Activated CD4-positive, alpha-beta T cell treated with anti-CD3 and anti-CD28 coated beads, Interleukin-2, Interleukin-6, amounts not matched to agents 100 ng/mL and 50 ng/mL, durations not matched to agents 16 hours and 8 hours (primary cell): ENCODE results near the gene C9orf57.
"Not testable (repeated sequence)": the region's sequence is repeated elsewhere in the genome, so short reads cannot be mapped to it uniquely, and the experiment has no call there.

ENCODE experiments used
- DNase-seq: peaks from one replicate; pipeline ENCODE4 v3.0.0-alpha.2; 2020

The C9orf57 gene

GRCh38 chr9:72060513-72060912 is at the start of gene C9orf57:
Gene C9orf57, minus strand, starts transcription at chr9:72060613. Its CDS starts 1,282 bp downstream, at chr9:72059331.
- no peak for DNase-seq

DNA sequence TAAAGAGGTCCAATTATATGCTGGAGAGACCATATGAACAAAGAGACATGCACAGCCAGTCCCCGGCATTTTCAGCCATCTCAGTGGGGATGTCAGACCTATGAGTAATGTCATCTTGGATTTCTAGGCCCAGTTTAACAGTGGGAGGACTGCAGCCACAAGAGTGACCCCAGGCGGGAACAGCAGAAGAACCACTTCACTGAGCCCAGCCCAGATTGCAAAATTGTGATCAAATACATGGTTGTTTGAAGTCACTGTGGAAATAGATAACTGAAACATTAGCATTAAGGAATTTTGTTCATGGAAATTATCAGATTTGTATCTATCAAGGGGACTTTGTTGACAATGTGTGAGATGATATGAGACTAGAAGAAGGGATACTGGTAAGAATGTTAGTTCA is 42.1 kb upstream of the C9orf57 start:
- no peak for DNase-seq

- not testable (repeated sequence) for DNase-seq
These were observed 35.1 kb upstream of the C9orf57 start for GRCh38 chr9:72095520-72095919.

- no peak for DNase-seq
These were observed 32.4 kb upstream of the C9orf57 start for GRCh38 chr9:72092820-72093219.

- DNase-seq = no peak
These were observed 29.2 kb upstream of the C9orf57 start for GRCh38 chr9:72089451-72090130.

GRCh38 chr9:72082536-72082935 is 22.1 kb upstream of the C9orf57 start:
- DNase-seq = no peak

GRCh38 chr9:72074666-72075065 is 14.3 kb upstream of the C9orf57 start:
- not testable (repeated sequence) for DNase-seq

GRCh38 chr9:72065076-72065475 is 4.7 kb upstream of the C9orf57 start:
- DNase-seq = no peak

GRCh38 chr9:72052122-72052521 is 8.3 kb downstream of the C9orf57 start:
- no peak for DNase-seq

- no peak for DNase-seq
These were observed 11.6 kb downstream of the C9orf57 start for GRCh38 chr9:72048850-72049249.

DNA sequence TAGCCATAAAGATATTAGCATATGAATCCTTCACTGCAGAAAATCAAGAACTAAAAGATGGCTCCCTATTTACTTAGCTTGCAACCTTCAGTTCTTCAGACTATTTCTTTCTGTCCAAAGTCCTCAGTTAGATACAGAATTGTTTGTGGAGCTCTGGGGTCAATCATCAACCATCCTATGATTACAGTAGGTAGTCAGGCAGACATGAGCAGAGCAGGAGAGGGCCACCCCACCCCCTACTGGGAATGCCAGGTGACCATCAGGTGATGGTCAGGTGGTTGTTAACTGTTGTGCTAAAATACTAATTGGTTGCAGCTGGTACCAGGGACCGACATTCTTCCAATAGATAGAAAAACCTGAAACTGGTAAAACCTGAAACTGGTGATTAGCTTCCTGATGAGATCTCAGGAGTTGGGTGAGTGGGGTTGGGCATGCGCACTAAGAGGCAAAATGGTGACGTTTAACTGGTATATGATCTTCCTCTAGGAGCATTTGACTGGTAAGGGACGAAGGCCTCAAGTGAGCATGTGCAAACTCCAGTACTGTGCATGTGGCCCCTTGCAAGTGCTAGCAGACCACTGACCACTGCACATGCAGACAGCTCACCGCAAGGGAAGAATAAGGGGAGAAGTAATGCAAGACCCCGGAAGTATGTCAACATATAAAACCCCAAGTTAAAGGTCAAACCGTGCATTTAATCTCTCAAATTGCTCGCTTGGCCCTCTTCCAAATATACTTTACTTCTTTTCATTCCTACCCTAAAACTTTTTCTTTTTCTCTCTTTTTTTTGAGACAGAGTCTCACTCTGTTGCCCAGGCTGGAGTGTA is 13.6 kb downstream of the C9orf57 start:
- no peak for DNase-seq

- DNase-seq = no peak
These were observed 16.3 kb downstream of the C9orf57 start for GRCh38 chr9:72044095-72044494.

- no peak for DNase-seq
These were observed 16.8 kb downstream of the C9orf57 start for GRCh38 chr9:72043576-72043975.

DNA sequence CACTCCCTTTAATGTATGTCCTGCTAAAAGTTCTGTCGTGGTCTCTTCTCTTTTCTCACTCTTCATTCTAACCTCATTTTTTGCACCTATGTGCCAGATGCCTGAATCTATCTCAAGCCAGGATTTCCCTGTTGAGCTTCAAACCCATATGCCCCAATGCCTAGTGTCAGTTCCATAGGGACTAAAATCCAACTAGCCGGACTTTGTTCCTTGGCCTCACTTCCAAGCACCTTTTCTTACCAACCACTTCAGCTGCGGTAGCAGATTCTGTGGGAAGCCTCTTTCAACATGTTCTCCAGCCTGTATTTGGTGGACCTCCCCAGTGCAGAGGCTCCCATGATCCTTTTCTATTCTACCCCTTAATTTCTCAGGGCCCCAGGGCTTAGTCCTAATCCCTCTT is 17.5 kb downstream of the C9orf57 start:
- no peak for DNase-seq

- no peak for DNase-seq
These were observed 18.6 kb downstream of the C9orf57 start for GRCh38 chr9:72041775-72042194.

- DNase-seq = no peak
These were observed 19.0 kb downstream of the C9orf57 start for GRCh38 chr9:72041369-72041768.

GRCh38 chr9:72039532-72039931 is 20.9 kb downstream of the C9orf57 start:
- DNase-seq = no peak

GRCh38 chr9:72038890-72039410 is 21.5 kb downstream of the C9orf57 start:
- DNase-seq = peak; percentile 81

DNA sequence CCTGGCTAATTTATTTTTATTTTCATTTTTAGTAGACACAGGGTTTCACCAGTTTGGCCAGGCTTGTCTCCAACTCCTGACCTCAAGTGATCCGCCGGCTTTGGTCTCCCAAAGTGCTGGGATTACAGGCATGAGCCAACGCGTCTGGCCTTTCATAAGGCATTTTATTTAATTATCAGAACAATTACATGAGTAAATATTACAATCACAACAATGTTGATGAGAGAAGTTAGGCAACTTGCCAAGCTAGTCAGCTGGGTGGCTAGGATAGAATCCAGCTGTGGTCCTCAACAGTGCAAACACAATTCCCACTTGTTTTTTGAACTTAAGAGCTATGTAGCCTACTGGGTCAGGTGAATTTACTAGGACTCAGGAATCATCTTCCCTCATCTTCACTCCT is 22.0 kb downstream of the C9orf57 start:
- DNase-seq = no peak

- no peak for DNase-seq
These were observed 22.8 kb downstream of the C9orf57 start for GRCh38 chr9:72037571-72037970.

GRCh38 chr9:72030767-72031166 is 29.6 kb downstream of the C9orf57 start:
- no peak for DNase-seq

GRCh38 chr9:72029986-72030385 is 30.4 kb downstream of the C9orf57 start:
- no peak for DNase-seq

DNA sequence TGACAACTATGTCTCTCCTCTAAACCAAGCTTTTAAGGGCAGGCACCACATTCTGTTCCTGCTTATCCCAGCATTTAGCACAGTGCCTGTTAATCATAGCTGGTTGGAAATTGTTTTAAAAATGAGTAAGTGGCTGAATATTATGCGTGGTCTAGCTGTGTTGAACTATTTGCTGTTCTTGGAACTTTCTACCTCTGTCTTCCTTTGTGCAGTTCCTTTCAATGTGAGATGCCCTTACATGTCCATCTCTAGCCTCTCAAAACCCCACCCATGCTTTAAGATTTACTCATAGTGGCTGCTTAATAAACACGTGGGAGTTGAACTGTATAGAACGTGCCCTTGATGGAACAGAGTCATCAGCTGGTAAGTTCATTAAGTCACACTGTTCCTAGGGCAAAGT is 34.5 kb downstream of the C9orf57 start:
- no peak for DNase-seq

GRCh38 chr9:72023596-72023995 is 36.8 kb downstream of the C9orf57 start:
- DNase-seq = no peak
